ENCODE measurements around the gene PRDM16.

DNA sequence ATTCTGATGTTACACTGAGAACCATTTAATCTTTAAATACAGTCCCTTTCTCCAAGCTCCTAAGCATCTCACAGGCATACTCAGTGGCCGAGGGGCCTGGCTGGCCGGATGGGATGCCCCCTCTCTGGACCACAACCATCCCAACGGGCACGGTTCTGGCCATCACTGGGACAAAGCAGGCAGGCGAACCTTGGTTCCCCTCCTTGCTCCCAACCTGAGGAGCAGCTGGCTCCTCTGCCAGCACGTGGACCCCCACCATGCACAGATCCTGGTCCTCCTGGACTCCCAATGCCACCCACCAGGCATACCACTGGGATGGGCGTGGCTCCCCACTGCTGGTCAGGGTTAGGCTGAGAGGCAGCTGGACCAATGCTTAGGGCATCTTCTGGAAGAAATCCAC lies 19.8 kb upstream of the PRDM16 start:
- no peak for TF ChIP-seq EZH2phosphoT487 (IDR thresholded peaks at IDR 0.05; ENCODE audit: unreplicated experiment)
- TF ChIP-seq, protein P1, sequence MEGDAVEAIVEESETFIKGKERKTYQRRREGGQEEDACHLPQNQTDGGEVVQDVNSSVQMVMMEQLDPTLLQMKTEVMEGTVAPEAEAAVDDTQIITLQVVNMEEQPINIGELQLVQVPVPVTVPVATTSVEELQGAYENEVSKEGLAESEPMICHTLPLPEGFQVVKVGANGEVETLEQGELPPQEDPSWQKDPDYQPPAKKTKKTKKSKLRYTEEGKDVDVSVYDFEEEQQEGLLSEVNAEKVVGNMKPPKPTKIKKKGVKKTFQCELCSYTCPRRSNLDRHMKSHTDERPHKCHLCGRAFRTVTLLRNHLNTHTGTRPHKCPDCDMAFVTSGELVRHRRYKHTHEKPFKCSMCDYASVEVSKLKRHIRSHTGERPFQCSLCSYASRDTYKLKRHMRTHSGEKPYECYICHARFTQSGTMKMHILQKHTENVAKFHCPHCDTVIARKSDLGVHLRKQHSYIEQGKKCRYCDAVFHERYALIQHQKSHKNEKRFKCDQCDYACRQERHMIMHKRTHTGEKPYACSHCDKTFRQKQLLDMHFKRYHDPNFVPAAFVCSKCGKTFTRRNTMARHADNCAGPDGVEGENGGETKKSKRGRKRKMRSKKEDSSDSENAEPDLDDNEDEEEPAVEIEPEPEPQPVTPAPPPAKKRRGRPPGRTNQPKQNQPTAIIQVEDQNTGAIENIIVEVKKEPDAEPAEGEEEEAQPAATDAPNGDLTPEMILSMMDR (conservative IDR thresholded peaks at IDR 0.05; ENCODE audit: low read depth in 2 of 2): no peak
- no peak for TF ChIP-seq CREB1 (CRISPR knock-in tag; IDR thresholded peaks at IDR 0.05; ENCODE audit: low read depth)
- TF ChIP-seq EZH2 (IDR thresholded peaks at IDR 0.05; ENCODE audit: low read depth, unreplicated experiment): no peak
- TF ChIP-seq POLR2AphosphoS5 (IDR thresholded peaks at IDR 0.05; ENCODE audit: low read depth): no peak
- TF ChIP-seq, protein P2, sequence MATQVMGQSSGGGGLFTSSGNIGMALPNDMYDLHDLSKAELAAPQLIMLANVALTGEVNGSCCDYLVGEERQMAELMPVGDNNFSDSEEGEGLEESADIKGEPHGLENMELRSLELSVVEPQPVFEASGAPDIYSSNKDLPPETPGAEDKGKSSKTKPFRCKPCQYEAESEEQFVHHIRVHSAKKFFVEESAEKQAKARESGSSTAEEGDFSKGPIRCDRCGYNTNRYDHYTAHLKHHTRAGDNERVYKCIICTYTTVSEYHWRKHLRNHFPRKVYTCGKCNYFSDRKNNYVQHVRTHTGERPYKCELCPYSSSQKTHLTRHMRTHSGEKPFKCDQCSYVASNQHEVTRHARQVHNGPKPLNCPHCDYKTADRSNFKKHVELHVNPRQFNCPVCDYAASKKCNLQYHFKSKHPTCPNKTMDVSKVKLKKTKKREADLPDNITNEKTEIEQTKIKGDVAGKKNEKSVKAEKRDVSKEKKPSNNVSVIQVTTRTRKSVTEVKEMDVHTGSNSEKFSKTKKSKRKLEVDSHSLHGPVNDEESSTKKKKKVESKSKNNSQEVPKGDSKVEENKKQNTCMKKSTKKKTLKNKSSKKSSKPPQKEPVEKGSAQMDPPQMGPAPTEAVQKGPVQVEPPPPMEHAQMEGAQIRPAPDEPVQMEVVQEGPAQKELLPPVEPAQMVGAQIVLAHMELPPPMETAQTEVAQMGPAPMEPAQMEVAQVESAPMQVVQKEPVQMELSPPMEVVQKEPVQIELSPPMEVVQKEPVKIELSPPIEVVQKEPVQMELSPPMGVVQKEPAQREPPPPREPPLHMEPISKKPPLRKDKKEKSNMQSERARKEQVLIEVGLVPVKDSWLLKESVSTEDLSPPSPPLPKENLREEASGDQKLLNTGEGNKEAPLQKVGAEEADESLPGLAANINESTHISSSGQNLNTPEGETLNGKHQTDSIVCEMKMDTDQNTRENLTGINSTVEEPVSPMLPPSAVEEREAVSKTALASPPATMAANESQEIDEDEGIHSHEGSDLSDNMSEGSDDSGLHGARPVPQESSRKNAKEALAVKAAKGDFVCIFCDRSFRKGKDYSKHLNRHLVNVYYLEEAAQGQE (IDR thresholded peaks at IDR 0.05; ENCODE audit: unreplicated experiment): no peak
- TF ChIP-seq JUNB (IDR thresholded peaks at IDR 0.05; ENCODE audit: unreplicated experiment): no peak
- TF ChIP-seq, protein P3, sequence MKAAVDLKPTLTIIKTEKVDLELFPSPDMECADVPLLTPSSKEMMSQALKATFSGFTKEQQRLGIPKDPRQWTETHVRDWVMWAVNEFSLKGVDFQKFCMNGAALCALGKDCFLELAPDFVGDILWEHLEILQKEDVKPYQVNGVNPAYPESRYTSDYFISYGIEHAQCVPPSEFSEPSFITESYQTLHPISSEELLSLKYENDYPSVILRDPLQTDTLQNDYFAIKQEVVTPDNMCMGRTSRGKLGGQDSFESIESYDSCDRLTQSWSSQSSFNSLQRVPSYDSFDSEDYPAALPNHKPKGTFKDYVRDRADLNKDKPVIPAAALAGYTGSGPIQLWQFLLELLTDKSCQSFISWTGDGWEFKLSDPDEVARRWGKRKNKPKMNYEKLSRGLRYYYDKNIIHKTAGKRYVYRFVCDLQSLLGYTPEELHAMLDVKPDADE (IDR thresholded peaks at IDR 0.05): no peak
- no peak for TF ChIP-seq STAT1 (IDR thresholded peaks at IDR 0.05; ENCODE audit: unreplicated experiment)

Data from GM23338 (cell line).